ENCODE measurements around the gene WBP11. TPM values are rescaled to one million over a fixed set of nuclear protein-coding genes. Genes with fewer than 3 reads are reported as not detected.

The WBP11 gene
- total RNA-seq, 1 experiment from 2014 or later, result 108 TPM

DNA sequence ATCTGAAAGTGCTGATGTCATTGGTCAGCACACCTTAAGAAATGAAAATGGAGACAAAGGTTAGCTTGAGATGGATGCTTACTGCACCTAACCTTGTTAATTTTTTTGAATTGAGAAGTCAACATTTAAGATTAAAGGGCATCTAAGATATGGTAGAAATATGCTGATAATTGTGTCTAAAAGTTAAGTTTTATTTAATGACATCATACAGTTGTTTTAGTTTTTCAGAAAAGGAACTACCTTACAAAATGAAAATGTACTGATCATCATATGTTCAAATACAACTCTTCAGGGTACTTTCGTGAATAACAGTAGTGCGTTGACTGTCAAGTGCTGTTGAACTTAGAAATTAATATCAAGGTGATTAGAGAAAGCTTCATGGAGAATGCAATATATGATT is 8.2 kb upstream of the WBP11 start:
- H3K27me3 ChIP-seq (ENCODE audit: insufficient read depth, low read length), result no peaks in the 10 kb centered on the region
- no peak overlapping the region for H3K23ac ChIP-seq (ENCODE audit: insufficient read length, low read depth, low read length)
- no peak overlapping the region for H2BK12ac ChIP-seq (ENCODE audit: insufficient read length, low read depth, low read length)
- no CpG with 5 or more reads among the region's 2 CpGs for WGBS (ENCODE audit: extremely low coverage, insufficient read length, low lambda C conversion rate)
- no peak overlapping the region for H4K91ac ChIP-seq (ENCODE audit: insufficient read length, low read depth, low read length)
- H3K79me1 ChIP-seq (ENCODE audit: insufficient read depth, low read depth, low read length, poor library complexity, severe bottlenecking), result no peaks in the 10 kb centered on the region
- H2BK5ac ChIP-seq (ENCODE audit: insufficient read length, low read length), result no peak overlapping the region
- TF ChIP-seq, protein P1, sequence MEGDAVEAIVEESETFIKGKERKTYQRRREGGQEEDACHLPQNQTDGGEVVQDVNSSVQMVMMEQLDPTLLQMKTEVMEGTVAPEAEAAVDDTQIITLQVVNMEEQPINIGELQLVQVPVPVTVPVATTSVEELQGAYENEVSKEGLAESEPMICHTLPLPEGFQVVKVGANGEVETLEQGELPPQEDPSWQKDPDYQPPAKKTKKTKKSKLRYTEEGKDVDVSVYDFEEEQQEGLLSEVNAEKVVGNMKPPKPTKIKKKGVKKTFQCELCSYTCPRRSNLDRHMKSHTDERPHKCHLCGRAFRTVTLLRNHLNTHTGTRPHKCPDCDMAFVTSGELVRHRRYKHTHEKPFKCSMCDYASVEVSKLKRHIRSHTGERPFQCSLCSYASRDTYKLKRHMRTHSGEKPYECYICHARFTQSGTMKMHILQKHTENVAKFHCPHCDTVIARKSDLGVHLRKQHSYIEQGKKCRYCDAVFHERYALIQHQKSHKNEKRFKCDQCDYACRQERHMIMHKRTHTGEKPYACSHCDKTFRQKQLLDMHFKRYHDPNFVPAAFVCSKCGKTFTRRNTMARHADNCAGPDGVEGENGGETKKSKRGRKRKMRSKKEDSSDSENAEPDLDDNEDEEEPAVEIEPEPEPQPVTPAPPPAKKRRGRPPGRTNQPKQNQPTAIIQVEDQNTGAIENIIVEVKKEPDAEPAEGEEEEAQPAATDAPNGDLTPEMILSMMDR (conservative IDR thresholded peaks at IDR 0.05), result no peak
- H3K9ac ChIP-seq (ENCODE audit: extremely low read depth, insufficient read length, low read length), result no peak overlapping the region
- no peak overlapping the region for H3K4me2 ChIP-seq (ENCODE audit: insufficient read depth, insufficient read length, low read length)
- H2AFZ ChIP-seq (ENCODE audit: low read length), result no peak overlapping the region
- H4K5ac ChIP-seq (ENCODE audit: insufficient read length, low read depth, low read length), result no peak overlapping the region
- H2BK20ac ChIP-seq (ENCODE audit: low read depth, low read length, poor library complexity, severe bottlenecking), result no peak overlapping the region
- no peak overlapping the region for H3K56ac ChIP-seq (ENCODE audit: insufficient read length, low read depth, low read length)
- no peak for DNase-seq
- H3K9me3 ChIP-seq (ENCODE audit: control insufficient read depth, low read depth, low read length), result no peaks in the 10 kb centered on the region
- no peaks in the 10 kb centered on the region for H3K4me1 Mint-ChIP-seq
- no peak overlapping the region for H4K8ac ChIP-seq (replicated peaks; ENCODE audit: insufficient read length, low read depth, low read length)
- no peak overlapping the region for H3K27ac ChIP-seq (ENCODE audit: insufficient read length, low read depth, low read length)
- H3K4ac ChIP-seq (ENCODE audit: low read depth, low read length), result no peak overlapping the region
- no peak overlapping the region for H3K27ac Mint-ChIP-seq
- H3K14ac ChIP-seq (ENCODE audit: insufficient read depth, low read length), result no peak overlapping the region
- H3K23me2 ChIP-seq (ENCODE audit: insufficient read length, low read depth, low read length, poor library complexity, severe bottlenecking), result no peaks in the 10 kb centered on the region
- H3K27me3 Mint-ChIP-seq (ENCODE audit: low read depth), result no peaks in the 10 kb centered on the region
- no peak overlapping the region for H2BK120ac ChIP-seq (ENCODE audit: low read depth, low read length, poor library complexity, severe bottlenecking)
- H3K9me3 Mint-ChIP-seq, result no peaks in the 10 kb centered on the region
- no peaks in the 10 kb centered on the region for H3K4me1 ChIP-seq (ENCODE audit: insufficient read depth, low read length)
- no peak overlapping the region for H3K4me3 Mint-ChIP-seq
- H3K79me2 ChIP-seq (ENCODE audit: insufficient read depth, low read length), result no peaks in the 10 kb centered on the region
- H2BK15ac ChIP-seq (ENCODE audit: low read depth, low read length), result no peak overlapping the region
- H3T11ph ChIP-seq (ENCODE audit: low read length), result no peak overlapping the region
- H3K18ac ChIP-seq (ENCODE audit: insufficient read length, low read depth, low read length), result no peak overlapping the region
- H4K20me1 ChIP-seq (ENCODE audit: control insufficient read depth, insufficient read depth, insufficient read length), result no peaks in the 10 kb centered on the region
- no peaks in the 10 kb centered on the region for H3K36me3 Mint-ChIP-seq (ENCODE audit: insufficient read depth in 1 of 3, low read depth in 3 of 3)
- H2AK5ac ChIP-seq (ENCODE audit: insufficient read length, low read length), result no peak overlapping the region

Data from H9 (cell line).